Measurements from ENCODE around the gene ALOX5AP. TPM values are rescaled to one million over a fixed set of nuclear protein-coding genes. Genes with fewer than 3 reads are reported as not detected.

The ALOX5AP gene
- total and polyA plus RNA-seq, 10 of the 15 experiments (the other 5 are each of a cell fraction or from before 2014, with no cell fraction given): 45.9 to 426 (median 109) TPM

DNA sequence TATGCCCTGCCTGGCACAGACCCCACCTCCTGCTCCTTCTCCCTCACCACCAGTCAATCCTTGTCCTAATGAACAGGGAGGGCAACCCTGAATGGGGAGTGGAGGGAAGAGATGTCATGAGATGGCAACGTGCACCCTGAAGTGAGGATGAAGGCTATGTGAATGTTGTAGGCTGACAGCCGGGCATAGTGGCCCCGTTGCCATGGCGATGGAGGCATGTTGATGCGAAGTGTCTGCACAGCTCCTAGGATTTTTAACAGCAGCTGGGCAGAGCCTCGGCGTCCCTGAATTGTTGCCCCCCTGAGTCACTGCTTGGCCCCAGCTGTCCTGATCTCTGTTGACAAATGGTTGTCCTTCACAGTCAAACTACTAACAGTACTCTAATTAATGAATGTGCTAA, 4.8 kb upstream of the ALOX5AP start (continued):
- TF ChIP-seq NKRF (conservative IDR thresholded peaks at IDR 0.05) (no peak), USF2 (IDR thresholded peaks at IDR 0.05; ENCODE audit: borderline replicate concordance, low read depth, low read length) (no peak), SMAD5 (IDR thresholded peaks at IDR 0.05; ENCODE audit: low read depth) (no peak), POLR2A (IDR thresholded peaks at IDR 0.05; ENCODE audit: low read depth, low read length) (no peak), MTA2 (IDR thresholded peaks at IDR 0.05; ENCODE audit: low read depth) (no peak), JUND (IDR thresholded peaks at IDR 0.05; ENCODE audit: low read depth, low read length) (no peak)

DNA sequence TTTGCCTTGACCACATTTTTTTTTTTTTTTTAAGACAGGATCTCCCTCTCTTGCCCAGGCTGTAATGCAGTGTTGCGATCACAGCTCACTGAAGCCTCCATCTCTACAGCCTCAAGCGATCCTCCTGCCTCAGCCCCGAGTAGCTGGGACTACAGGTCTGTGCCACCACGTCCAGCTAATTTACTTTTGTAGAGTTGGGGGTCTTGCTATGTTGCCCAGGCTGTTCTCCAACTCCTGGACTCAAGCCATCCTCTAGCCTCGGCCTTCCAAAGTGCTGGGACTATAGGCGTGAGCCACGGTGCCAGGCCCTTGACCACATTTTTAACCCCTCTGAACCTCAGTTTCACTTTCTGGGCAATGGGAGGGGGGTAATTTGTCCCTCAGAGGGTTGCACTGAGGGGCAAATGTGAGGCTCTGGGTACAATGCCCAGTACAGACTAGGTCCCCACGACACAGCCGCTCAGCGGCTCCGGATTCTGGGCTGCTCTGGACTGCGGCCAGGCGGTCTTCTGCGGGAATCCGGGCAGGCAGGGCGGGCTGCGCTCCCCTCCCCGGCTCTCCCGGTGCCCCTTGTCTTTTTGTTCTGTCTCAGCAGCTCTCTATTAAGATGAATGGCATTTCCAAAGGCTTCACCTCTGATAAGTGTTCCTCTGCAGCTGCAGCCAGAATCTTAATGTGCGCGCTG, 3.8 kb upstream of the ALOX5AP start:
- no peaks in the 10 kb centered on the region; the same call in 1 of the 2 replicates for H3K79me2 ChIP-seq (ENCODE audit: control insufficient read depth, insufficient read depth, low read length)
- no peak overlapping the region for H3K4me3 ChIP-seq
- SMC1A ChIA-PET (ENCODE audit: uncharacterized antibody, unreplicated experiment): interaction anchor here (0.8 kb wide), 1 partner anchor 428 kb away, joined by 3 read pairs; no protein-coding TSS in a partner anchor
- H3K36me3 ChIP-seq (ENCODE audit: control insufficient read depth in 2 of 2, insufficient read depth in 2 of 2, low read length in 1 of 2): no peaks in the 10 kb centered on the region
- 80% methylated on average over 20 of the region's 21 CpGs for WGBS (ENCODE audit: insufficient coverage, insufficient replicate concordance, low lambda C conversion rate, missing lambda C conversion rate)
- no peaks in the 10 kb centered on the region for H4K20me1 ChIP-seq (ENCODE audit: control insufficient read depth, insufficient read depth)
- CTCF ChIA-PET: no interaction called here
- no peak overlapping the region for H3K9ac ChIP-seq (ENCODE audit: control insufficient read depth, insufficient read depth, low read length)
- H3K27me3 ChIP-seq (replicated peaks in 1 of 2; ENCODE audit: control insufficient read depth in 2 of 2, insufficient read depth in 2 of 2, low read length in 1 of 2): no peaks in the 10 kb centered on the region
- H2AFZ ChIP-seq (ENCODE audit: control insufficient read depth, low read depth, low read length): no peak overlapping the region
- RAD21 ChIA-PET (ENCODE audit: unreplicated experiment): no interaction called here
- no peak overlapping the region for H3K27ac ChIP-seq (ENCODE audit: control insufficient read depth, insufficient read depth)
- in situ Hi-C loops (cut with MboI): no loop called here
- no peak overlapping the region for H3K4me2 ChIP-seq (ENCODE audit: control insufficient read depth, insufficient read depth)
- peaks cover 18% of the 10 kb centered on the region for H3K4me1 ChIP-seq (ENCODE audit: control insufficient read depth, insufficient read depth, low read length)
- no peak for FAIRE-seq
- H3K9me3 ChIP-seq (replicated peaks; ENCODE audit: control insufficient read depth, insufficient read depth, low read length): no peaks in the 10 kb centered on the region
- DNase-seq (ENCODE audit: low read depth, low spot score): no peak
- POLR2A ChIA-PET: no interaction called here
- intact Hi-C loops (cut with micrococcal nuclease; ENCODE audit: unreplicated experiment): no loop called here
- no peak for ATAC-seq
- no TSS peak for BruUV-seq (replicated peaks)
- no peak for TF ChIP-seq SKIL (IDR thresholded peaks at IDR 0.05; ENCODE audit: low read depth, poor library complexity, severe bottlenecking)
- no peak for TF ChIP-seq IKZF1 (conservative IDR thresholded peaks at IDR 0.05)
- TF ChIP-seq EGR1 (IDR thresholded peaks at IDR 0.05; ENCODE audit: borderline replicate concordance in 1 of 2, low read depth in 2 of 2, low read length in 2 of 2): no peak
- no peak for TF ChIP-seq RAD51 (IDR thresholded peaks at IDR 0.05)
- TF ChIP-seq, protein P1, sequence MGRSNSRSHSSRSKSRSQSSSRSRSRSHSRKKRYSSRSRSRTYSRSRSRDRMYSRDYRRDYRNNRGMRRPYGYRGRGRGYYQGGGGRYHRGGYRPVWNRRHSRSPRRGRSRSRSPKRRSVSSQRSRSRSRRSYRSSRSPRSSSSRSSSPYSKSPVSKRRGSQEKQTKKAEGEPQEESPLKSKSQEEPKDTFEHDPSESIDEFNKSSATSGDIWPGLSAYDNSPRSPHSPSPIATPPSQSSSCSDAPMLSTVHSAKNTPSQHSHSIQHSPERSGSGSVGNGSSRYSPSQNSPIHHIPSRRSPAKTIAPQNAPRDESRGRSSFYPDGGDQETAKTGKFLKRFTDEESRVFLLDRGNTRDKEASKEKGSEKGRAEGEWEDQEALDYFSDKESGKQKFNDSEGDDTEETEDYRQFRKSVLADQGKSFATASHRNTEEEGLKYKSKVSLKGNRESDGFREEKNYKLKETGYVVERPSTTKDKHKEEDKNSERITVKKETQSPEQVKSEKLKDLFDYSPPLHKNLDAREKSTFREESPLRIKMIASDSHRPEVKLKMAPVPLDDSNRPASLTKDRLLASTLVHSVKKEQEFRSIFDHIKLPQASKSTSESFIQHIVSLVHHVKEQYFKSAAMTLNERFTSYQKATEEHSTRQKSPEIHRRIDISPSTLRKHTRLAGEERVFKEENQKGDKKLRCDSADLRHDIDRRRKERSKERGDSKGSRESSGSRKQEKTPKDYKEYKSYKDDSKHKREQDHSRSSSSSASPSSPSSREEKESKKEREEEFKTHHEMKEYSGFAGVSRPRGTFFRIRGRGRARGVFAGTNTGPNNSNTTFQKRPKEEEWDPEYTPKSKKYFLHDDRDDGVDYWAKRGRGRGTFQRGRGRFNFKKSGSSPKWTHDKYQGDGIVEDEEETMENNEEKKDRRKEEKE (IDR thresholded peaks at IDR 0.05): no peak
- TF ChIP-seq PAX8 (IDR thresholded peaks at IDR 0.05): no peak
- no peak for TF ChIP-seq MLLT1 (IDR thresholded peaks at IDR 0.05)

Measured in GM12878 (cell line).